K562 treated with DMSO at 1 percent for 24 hours (cell line): ENCODE data around the gene PRSS2. TPM values are rescaled to one million over a fixed set of nuclear protein-coding genes. Genes with fewer than 3 reads are reported as not detected.

Experiments used
- total RNA-seq: library from RNA; unstranded; fragments of 300-600 nt; gene quantifications from 2 replicates; pipeline ENCODE4 v1.2.3, GENCODE V29; 2022; ENCODE audit warnings: low read depth; ENCODE audit not compliant: insufficient read depth

Gene PRSS2
- 1.9 and 2.6 TPM in 2 replicates for total RNA-seq

GRCh38 chr7:142770661-142771352 lies at the start of gene PRSS2:
TSS of gene PRSS2 (plus strand) at chr7:142770970. CDS start at chr7:142770983, 13 bp downstream.

GRCh38 chr7:142749218-142749993 lies 21.4 kb upstream of the PRSS2 start, which contains the start of gene PRSS1:
TSS of gene PRSS1 (plus strand) at chr7:142749472. CDS start at chr7:142749485, 13 bp downstream.

Other genes with a start within 250 kb of the PRSS2 start
- not detected in 2 replicates for gene PRSS1, start 21.5 kb upstream of the PRSS2 start, total RNA-seq
- 5.9 and 7.1 TPM in 2 replicates for gene EPHB6, start 84.1 kb downstream of the PRSS2 start, total RNA-seq
- gene TRPV6, start 114.8 kb downstream of the PRSS2 start, total RNA-seq: 1.1 and 1.7 TPM in 2 replicates
- gene TRPV5, start 162.8 kb downstream of the PRSS2 start, total RNA-seq: not detected in 2 replicates
- gene LLCFC1, start 168.5 kb downstream of the PRSS2 start, total RNA-seq: not detected in 2 replicates
- 26.1 and 30.0 TPM in 2 replicates for gene KEL, start 191.4 kb downstream of the PRSS2 start, total RNA-seq